Measurements from ENCODE around the gene EMILIN2. TPM values are rescaled to one million over a fixed set of nuclear protein-coding genes. Genes with fewer than 3 reads are reported as not detected.

EMILIN2 gene
- total and polyA plus RNA-seq, 2 of the 8 experiments (the other 6 are each of a cell fraction or from before 2014, with no cell fraction given): 6.0 to 7.5 TPM

DNA sequence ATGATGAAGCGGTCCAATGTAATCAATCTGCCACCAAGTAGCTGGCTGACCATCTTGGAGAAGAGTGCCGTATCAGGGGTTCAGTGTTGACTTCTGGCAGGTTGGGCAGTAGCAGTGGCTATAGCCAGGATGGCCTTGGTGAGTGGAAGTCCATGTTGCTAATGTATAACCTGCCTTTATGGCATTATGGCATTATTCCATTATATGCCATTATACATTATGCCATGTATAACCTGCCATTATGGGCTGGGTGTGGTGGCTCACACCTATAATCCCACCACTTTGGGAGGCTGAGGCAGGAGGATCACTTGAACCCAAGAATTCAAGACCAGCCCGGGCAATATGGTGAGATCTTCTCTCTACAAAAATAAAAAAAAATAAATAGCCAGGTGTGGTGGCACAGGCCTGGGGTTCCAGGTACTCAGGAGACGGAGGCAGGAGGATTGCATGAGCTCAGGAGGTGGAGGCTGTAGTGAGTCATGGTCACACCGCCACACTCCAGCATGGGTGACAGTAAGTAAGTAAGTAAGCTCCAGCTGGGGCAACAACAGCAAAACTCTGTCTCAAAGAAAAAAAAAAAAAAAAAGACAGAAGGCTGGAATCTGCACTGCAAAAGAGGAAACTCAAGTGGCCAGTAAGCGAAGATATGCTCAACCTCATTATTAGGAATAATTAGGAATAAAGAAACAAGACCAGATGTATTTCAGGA, 24.4 kb upstream of the EMILIN2 start:
- Histone ChIP-seq H2BK12ac (ENCODE audit: low read depth, low read length) (no peak overlapping the region), H4K8ac (ENCODE audit: extremely low read depth, insufficient read depth, low read length) (no peak overlapping the region), H3K4me3 (ENCODE audit: extremely low read depth in 1 of 4, insufficient read depth in 2 of 4, low read depth in 3 of 4, low read length in 4 of 4) (no peak overlapping the region), H3K79me1 (ENCODE audit: low read depth, low read length) (no peaks in the 10 kb centered on the region), H3K23me2 (ENCODE audit: low read depth, low read length) (no peaks in the 10 kb centered on the region), H2BK20ac (ENCODE audit: low read length) (no peak overlapping the region), H4K20me1 (replicated peaks in 1 of 2; ENCODE audit: control insufficient read depth in 1 of 2, insufficient read depth in 2 of 2, low read length in 2 of 2) (no peaks in the 10 kb centered on the region), H3K14ac (ENCODE audit: insufficient read length) (no peak overlapping the region), H3K27me3 (replicated peaks in 1 of 4; ENCODE audit: control insufficient read depth in 3 of 4, extremely low read depth in 1 of 4, insufficient read depth in 3 of 4, low read length in 3 of 4) (no peaks in the 10 kb centered on the region), H2BK15ac (ENCODE audit: low read length) (no peak overlapping the region), H3K4ac (replicated peaks; ENCODE audit: insufficient read length, low read depth, low read length) (no peak overlapping the region), H3K79me2 (ENCODE audit: control insufficient read depth in 1 of 2, insufficient read depth in 2 of 2, low read length in 2 of 2) (no peaks in the 10 kb centered on the region), H4K5ac (ENCODE audit: insufficient read length, low read depth, low read length) (no peak overlapping the region), H3K36me3 (ENCODE audit: control insufficient read depth in 2 of 4, insufficient read depth in 4 of 4, low read length in 3 of 4) (no peaks in the 10 kb centered on the region), H3K23ac (ENCODE audit: insufficient read length) (no peak overlapping the region), H2BK120ac (replicated peaks; ENCODE audit: low read depth, low read length) (no peak overlapping the region), H2AK5ac (ENCODE audit: low read depth, low read length) (no peak overlapping the region), H4K91ac (replicated peaks; ENCODE audit: insufficient read length, low read length) (no peak overlapping the region), H3K18ac (ENCODE audit: extremely low read depth, low read length) (no peak overlapping the region), H3K27ac (ENCODE audit: low read depth, low read length) (no peak overlapping the region), H2AFZ (ENCODE audit: low read length) (no peak overlapping the region), H3K56ac (replicated peaks; ENCODE audit: insufficient read length, low read depth, low read length) (no peak overlapping the region), H3K9ac (replicated peaks in 1 of 4; ENCODE audit: extremely low read depth in 1 of 4, low read depth in 3 of 4, low read length in 3 of 4) (no peak overlapping the region), H3K4me1 (replicated peaks in 1 of 4; ENCODE audit: control insufficient read depth in 3 of 4, insufficient read depth in 4 of 4, low read length in 3 of 4) (no peaks in the 10 kb centered on the region), H2BK5ac (ENCODE audit: low read depth, low read length) (no peak overlapping the region), H3K4me2 (ENCODE audit: insufficient read depth in 1 of 2, low read depth in 2 of 2, low read length in 2 of 2) (no peak overlapping the region), H3K9me3 (ENCODE audit: insufficient read depth in 2 of 2, low read depth in 1 of 2, low read length in 1 of 2) (no peaks in the 10 kb centered on the region)
- FAIRE-seq (no peak), DNase-seq (ENCODE audit: low read depth in 1 of 2, low spot score in 2 of 2) (no peak)
- ChIA-PET CTCF (ENCODE audit: partially characterized antibody) (interaction anchor here (1.0 kb wide), 1 partner anchor 31 kb away, joined by 4 read pairs; no protein-coding TSS in a partner anchor), POLR2A (ENCODE audit: partially characterized antibody) (no interaction called here)
- WGBS, 2 experiments (ENCODE audit: extremely low coverage in 1 of 2, insufficient coverage in 1 of 2, insufficient read length in 1 of 2, insufficient replicate concordance in 2 of 2, low coverage in 1 of 2, low lambda C conversion rate in 2 of 2, missing lambda C conversion rate in 1 of 2): 87% methylated on average over 6 of the region's 6 CpGs; no CpG with 5 or more reads in 1 of the 2 experiments
- no peak for TF ChIP-seq FOSL1 (IDR thresholded peaks at IDR 0.05; ENCODE audit: insufficient read depth, low read depth, low read length)
- no peak for TF ChIP-seq ASH2L (IDR thresholded peaks at IDR 0.05; ENCODE audit: low read length)
- TF ChIP-seq PHF8 (conservative IDR thresholded peaks at IDR 0.05; ENCODE audit: low read depth, low read length): no peak
- no peak for TF ChIP-seq RFX5 (IDR thresholded peaks at IDR 0.05; ENCODE audit: borderline replicate concordance, low read depth, low read length)
- no peak for TF ChIP-seq ZNF274 (IDR thresholded peaks at IDR 0.05; ENCODE audit: borderline replicate concordance, extremely low read depth, low read length)
- no peak for TF ChIP-seq MAFK (IDR thresholded peaks at IDR 0.05; ENCODE audit: low read depth, low read length)
- TF ChIP-seq SAP30 (IDR thresholded peaks at IDR 0.05; ENCODE audit: insufficient read depth, insufficient replicate concordance, low read length): no peak
- TF ChIP-seq, protein P1, sequence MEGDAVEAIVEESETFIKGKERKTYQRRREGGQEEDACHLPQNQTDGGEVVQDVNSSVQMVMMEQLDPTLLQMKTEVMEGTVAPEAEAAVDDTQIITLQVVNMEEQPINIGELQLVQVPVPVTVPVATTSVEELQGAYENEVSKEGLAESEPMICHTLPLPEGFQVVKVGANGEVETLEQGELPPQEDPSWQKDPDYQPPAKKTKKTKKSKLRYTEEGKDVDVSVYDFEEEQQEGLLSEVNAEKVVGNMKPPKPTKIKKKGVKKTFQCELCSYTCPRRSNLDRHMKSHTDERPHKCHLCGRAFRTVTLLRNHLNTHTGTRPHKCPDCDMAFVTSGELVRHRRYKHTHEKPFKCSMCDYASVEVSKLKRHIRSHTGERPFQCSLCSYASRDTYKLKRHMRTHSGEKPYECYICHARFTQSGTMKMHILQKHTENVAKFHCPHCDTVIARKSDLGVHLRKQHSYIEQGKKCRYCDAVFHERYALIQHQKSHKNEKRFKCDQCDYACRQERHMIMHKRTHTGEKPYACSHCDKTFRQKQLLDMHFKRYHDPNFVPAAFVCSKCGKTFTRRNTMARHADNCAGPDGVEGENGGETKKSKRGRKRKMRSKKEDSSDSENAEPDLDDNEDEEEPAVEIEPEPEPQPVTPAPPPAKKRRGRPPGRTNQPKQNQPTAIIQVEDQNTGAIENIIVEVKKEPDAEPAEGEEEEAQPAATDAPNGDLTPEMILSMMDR (IDR thresholded peaks at IDR 0.05; ENCODE audit: control extremely low read depth in 1 of 3, insufficient read depth in 1 of 3, low read depth in 1 of 3, low read length in 3 of 3): no peak
